Hepatocyte (in vitro differentiated cells): ENCODE results near the gene G2E3. TPM values are rescaled to one million over a fixed set of nuclear protein-coding genes. Genes with fewer than 3 reads are reported as not detected.

Experiments
- DNase-seq: peaks from one replicate; pipeline ENCODE4 v3.0.0-alpha.2; 2016; ENCODE audit warnings: low spot score
- H2AFZ ChIP-seq: fragments of 200-600 bp; sonication (generic); 2 replicates; pipeline ENCODE4 v1.6.0; 2016; ENCODE audit warnings: antibody characterized with exemption, mild to moderate bottlenecking
- H3K27ac ChIP-seq: fragments of 200-600 bp; sonication (generic); 2 replicates; pipeline ENCODE4 v1.5.1; 2016; ENCODE audit warnings: mild to moderate bottlenecking
- H3K27me3 ChIP-seq: fragments of 200-600 bp; sonication (generic); 2 replicates; pipeline ENCODE4 v1.6.1; 2016
- H3K36me3 ChIP-seq: fragments of 200-600 bp; sonication (generic); replicated peaks from 2 replicates; pipeline ENCODE4 v1.5.1; 2016; ENCODE audit warnings: low read depth; ENCODE audit not compliant: insufficient read depth
- H3K4me1 ChIP-seq: fragments of 200-600 bp; sonication (generic); 2 replicates; pipeline ENCODE4 v1.5.1; 2016; ENCODE audit warnings: mild to moderate bottlenecking, moderate library complexity; ENCODE audit not compliant: insufficient read depth
- H3K4me2 ChIP-seq: fragments of 200-600 bp; sonication (generic); 2 replicates; pipeline ENCODE4 v1.6.0; 2016
- H3K4me3 ChIP-seq: fragments of 200-600 bp; sonication (generic); 2 replicates; pipeline ENCODE4 v1.5.1; 2016; ENCODE audit warnings: mild to moderate bottlenecking
- H3K79me2 ChIP-seq: fragments of 200-600 bp; sonication (generic); 2 replicates; pipeline ENCODE4 v1.6.0; 2017; ENCODE audit warnings: mild to moderate bottlenecking
- H3K9me2 ChIP-seq: fragments of 200-600 bp; sonication (generic); replicated peaks from 2 replicates; pipeline ENCODE4 v1.6.0; 2017; ENCODE audit warnings: mild to moderate bottlenecking; ENCODE audit not compliant: insufficient read depth
- H3K9me3 ChIP-seq: fragments of 200-600 bp; sonication (generic); 2 replicates; pipeline ENCODE4 v1.5.1; 2016; ENCODE audit warnings: low read depth, mild to moderate bottlenecking
- H4K20me1 ChIP-seq: fragments of 200-600 bp; sonication (generic); 2 replicates; pipeline ENCODE4 v1.6.0; 2016; ENCODE audit warnings: mild to moderate bottlenecking; ENCODE audit not compliant: insufficient read depth, poor library complexity, severe bottlenecking
- EZH2 ChIP-seq: fragments of 200-600 bp; sonication (generic); IDR thresholded peaks from 2 replicates; pipeline ENCODE4 v1.6.1; 2016; ENCODE audit warnings: antibody characterized with exemption, mild to moderate bottlenecking, borderline replicate concordance
- EZH2phosphoT487 ChIP-seq: fragments of 200-600 bp; sonication (generic); IDR thresholded peaks from one replicate; pipeline ENCODE4 v1.6.1; 2018; ENCODE audit warnings: antibody characterized with exemption, mild to moderate bottlenecking, low read depth, moderate library complexity; ENCODE audit not compliant: unreplicated experiment, severe bottlenecking
- WGBS: methylation state at CpG from one replicate; pipeline ENCODE4 v1.1.6; 2016; ENCODE audit warnings: low lambda C conversion rate; ENCODE audit errors: missing lambda C conversion rate; 5-methylcytosine and 5-hydroxymethylcytosine counted together
- polyA plus RNA-seq: library from polyadenylated mRNA; unstranded; fragments of >200 nt; fragmentation: Nextera tagmentation; extraction: Ambion mirVana; gene quantifications from 2 replicates; pipeline ENCODE4 v1.2.1, GENCODE V29; 2016
- total RNA-seq: library from RNA; depleted of rRNA; stranded (reverse); fragments of >200 nt; gene quantifications from 2 replicates; pipeline ENCODE4 v1.2.3, GENCODE V29; 2014
- TF ChIP-seq, protein P1 (sequence below): fragments of 200-600 bp; sonication (generic); IDR thresholded peaks from 2 replicates; pipeline ENCODE4 v1.5.1; 2016; ENCODE audit warnings: antibody characterized with exemption, mild to moderate bottlenecking; ENCODE audit not compliant: poor library complexity

The G2E3 gene
- total and polyA plus RNA-seq, 2 experiments from 2014 or later, result 9.7 to 16.7 TPM

DNA sequence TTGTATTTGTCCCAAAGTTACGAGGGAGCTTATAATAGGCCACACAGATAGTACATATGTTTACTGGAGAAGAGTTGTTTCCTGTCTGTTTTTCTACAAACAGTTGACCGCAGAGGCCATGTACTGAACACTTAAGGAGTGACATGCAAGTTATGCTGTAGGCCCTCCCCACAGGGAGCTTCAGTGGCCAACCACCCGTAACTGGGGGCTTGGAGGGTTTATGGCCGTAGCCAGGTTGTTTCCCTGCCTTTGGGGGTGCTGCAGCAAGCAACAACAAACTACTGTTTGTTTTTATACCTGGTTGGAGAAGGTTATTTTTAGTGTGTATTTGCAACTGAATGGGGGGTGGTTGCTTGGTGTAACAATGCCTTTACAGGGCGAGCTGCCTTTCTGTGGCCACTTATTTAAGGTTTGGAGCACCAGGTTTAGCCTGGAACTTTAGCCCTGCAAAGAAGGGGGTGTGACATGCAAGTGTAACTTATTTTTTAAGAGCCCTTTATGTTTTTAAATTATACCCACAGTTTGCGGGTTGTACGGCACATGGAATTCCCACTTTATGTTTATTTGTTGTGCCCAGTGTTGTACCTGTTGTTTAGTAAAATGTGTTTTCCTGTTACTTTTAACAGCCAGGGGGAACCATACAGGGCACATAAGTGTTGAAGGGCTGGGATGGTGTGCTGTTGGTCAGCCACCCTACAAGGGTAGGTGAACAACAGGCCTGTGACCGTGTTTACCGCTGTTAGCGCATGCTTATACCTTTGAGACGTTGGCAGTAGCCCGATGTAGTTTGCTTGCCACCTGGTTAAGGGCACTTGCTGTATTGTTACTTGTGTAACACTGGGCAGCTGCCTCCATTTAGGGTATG, 29.9 kb upstream of the G2E3 start:
- H3K27ac ChIP-seq, result no peak overlapping the region

GRCh38 chr14:30532264-30532663, 26.7 kb upstream of the G2E3 start:
- H2AFZ ChIP-seq, result no peak overlapping the region
- no peaks in the 10 kb centered on the region for H4K20me1 ChIP-seq
- H3K36me3 ChIP-seq, result no peaks in the 10 kb centered on the region
- TF ChIP-seq EZH2 (no peak), EZH2phosphoT487 (no peak)
- TF ChIP-seq, protein P1, sequence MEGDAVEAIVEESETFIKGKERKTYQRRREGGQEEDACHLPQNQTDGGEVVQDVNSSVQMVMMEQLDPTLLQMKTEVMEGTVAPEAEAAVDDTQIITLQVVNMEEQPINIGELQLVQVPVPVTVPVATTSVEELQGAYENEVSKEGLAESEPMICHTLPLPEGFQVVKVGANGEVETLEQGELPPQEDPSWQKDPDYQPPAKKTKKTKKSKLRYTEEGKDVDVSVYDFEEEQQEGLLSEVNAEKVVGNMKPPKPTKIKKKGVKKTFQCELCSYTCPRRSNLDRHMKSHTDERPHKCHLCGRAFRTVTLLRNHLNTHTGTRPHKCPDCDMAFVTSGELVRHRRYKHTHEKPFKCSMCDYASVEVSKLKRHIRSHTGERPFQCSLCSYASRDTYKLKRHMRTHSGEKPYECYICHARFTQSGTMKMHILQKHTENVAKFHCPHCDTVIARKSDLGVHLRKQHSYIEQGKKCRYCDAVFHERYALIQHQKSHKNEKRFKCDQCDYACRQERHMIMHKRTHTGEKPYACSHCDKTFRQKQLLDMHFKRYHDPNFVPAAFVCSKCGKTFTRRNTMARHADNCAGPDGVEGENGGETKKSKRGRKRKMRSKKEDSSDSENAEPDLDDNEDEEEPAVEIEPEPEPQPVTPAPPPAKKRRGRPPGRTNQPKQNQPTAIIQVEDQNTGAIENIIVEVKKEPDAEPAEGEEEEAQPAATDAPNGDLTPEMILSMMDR, result no peak
- H3K9me3 ChIP-seq, result no peaks in the 10 kb centered on the region
- no peaks in the 10 kb centered on the region for H3K79me2 ChIP-seq
- WGBS, result 83% methylated on average over 5 of the region's 5 CpGs
- no peak overlapping the region for H3K4me3 ChIP-seq
- no peaks in the 10 kb centered on the region for H3K27me3 ChIP-seq
- no peak for DNase-seq
- H3K4me1 ChIP-seq, result no peaks in the 10 kb centered on the region
- H3K4me2 ChIP-seq, result no peak overlapping the region
- H3K9me2 ChIP-seq, result no peaks in the 10 kb centered on the region
- H3K27ac ChIP-seq, result no peak overlapping the region

More for the DNA sequence above, 29.9 kb upstream of the G2E3 start:
- Histone ChIP-seq H3K9me3 (no peaks in the 10 kb centered on the region), H2AFZ (no peak overlapping the region), H3K9me2 (no peaks in the 10 kb centered on the region), H3K4me3 (no peak overlapping the region), H4K20me1 (no peaks in the 10 kb centered on the region), H3K27me3 (no peaks in the 10 kb centered on the region), H3K4me1 (no peaks in the 10 kb centered on the region), H3K4me2 (no peak overlapping the region), H3K79me2 (no peaks in the 10 kb centered on the region), H3K36me3 (no peaks in the 10 kb centered on the region)
- no peak for DNase-seq
- no peak for TF ChIP-seq EZH2
- TF ChIP-seq, protein P1, result no peak
- no peak for TF ChIP-seq EZH2phosphoT487
- WGBS, result 83% methylated on average over 12 of the region's 12 CpGs

- H3K27me3 ChIP-seq, result no peaks in the 10 kb centered on the region
- no peak overlapping the region for H3K27ac ChIP-seq
- no peaks in the 10 kb centered on the region for H3K9me3 ChIP-seq
- no peak overlapping the region for H2AFZ ChIP-seq
- DNase-seq, result no peak
- H3K4me2 ChIP-seq, result no peak overlapping the region
- 93% methylated on average over 1 of the region's 1 CpG for WGBS
- TF ChIP-seq EZH2phosphoT487 (no peak), EZH2 (no peak)
- TF ChIP-seq, protein P1, result no peak
- no peak overlapping the region for H3K4me3 ChIP-seq
- H3K9me2 ChIP-seq, result no peaks in the 10 kb centered on the region
- H3K36me3 ChIP-seq, result no peaks in the 10 kb centered on the region
- H3K4me1 ChIP-seq, result no peaks in the 10 kb centered on the region
- no peaks in the 10 kb centered on the region for H4K20me1 ChIP-seq
- H3K79me2 ChIP-seq, result no peaks in the 10 kb centered on the region
These were observed 25.8 kb upstream of the G2E3 start for GRCh38 chr14:30533126-30533525.
